Upper lobe of left lung (tissue), 4 donors: ENCODE measurements around the gene TMA7B.

ENCODE experiments used
- EP300 ChIP-seq, 4 donors: sonication (generic); formaldehyde crosslinking; IDR thresholded peaks; one replicate each; pipeline ENCODE4 v1.5.1; 2017; ENCODE audit warnings: antibody characterized with exemption in 4 of 4, control low read depth in 2 of 4
- POLR2A ChIP-seq, 4 donors: fragments of 450-650 bp; IDR thresholded peaks; one replicate each; pipeline ENCODE4 v1.5.1; 2016 to 2017; ENCODE audit warnings: antibody characterized with exemption in 4 of 4, mild to moderate bottlenecking in 2 of 4
- POLR2AphosphoS5 ChIP-seq, 2 donors: sonication (generic); formaldehyde crosslinking; IDR thresholded peaks; one replicate each; pipeline ENCODE4 v1.5.1; 2017; ENCODE audit warnings: antibody characterized with exemption in 2 of 2
- TF ChIP-seq, protein P1 (sequence below), 6 experiments: fragments of 450-650 bp in 4 of 6; fragments of 200-600 bp in 2 of 6; sonication (generic) in 2 of 6; IDR thresholded peaks; one replicate each; pipeline ENCODE4 v1.5.1; 2016 to 2019; ENCODE audit warnings: antibody characterized with exemption in 6 of 6

DNA sequence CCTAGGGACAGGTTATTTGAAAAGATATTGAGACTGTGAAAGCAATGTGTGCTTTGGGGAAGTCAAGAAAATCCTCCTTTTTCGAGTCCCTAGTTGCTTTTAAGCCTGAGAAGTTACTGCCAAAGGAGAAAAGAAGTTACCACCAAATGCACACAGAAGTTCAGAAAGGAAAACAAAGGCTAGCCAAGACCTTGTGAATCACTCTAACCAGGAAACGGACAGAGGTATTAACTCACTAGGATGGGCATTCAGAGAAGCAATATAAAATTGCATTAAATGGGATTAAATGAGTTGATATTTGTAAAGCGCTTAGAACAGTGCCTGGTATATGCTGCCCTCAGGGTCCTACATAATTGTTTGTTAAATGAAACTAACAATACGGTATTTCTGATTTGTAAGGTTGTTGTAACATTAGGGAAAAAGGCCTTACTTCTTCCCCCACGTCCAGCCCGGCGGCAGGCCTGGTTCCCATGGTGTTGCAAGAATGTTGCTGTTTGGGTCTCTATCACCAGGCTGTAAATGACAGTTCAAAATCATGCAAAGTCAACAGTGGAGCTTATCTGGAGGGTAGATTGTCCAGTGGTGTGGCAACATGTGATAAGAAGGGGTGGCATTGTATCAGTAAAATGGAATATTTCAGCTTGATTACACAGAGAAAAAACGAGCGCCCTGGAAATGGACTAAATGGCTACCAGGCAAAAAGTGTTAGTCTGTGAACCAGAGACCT, 7.1 kb downstream of the TMA7B start:
- TF ChIP-seq, protein P1, sequence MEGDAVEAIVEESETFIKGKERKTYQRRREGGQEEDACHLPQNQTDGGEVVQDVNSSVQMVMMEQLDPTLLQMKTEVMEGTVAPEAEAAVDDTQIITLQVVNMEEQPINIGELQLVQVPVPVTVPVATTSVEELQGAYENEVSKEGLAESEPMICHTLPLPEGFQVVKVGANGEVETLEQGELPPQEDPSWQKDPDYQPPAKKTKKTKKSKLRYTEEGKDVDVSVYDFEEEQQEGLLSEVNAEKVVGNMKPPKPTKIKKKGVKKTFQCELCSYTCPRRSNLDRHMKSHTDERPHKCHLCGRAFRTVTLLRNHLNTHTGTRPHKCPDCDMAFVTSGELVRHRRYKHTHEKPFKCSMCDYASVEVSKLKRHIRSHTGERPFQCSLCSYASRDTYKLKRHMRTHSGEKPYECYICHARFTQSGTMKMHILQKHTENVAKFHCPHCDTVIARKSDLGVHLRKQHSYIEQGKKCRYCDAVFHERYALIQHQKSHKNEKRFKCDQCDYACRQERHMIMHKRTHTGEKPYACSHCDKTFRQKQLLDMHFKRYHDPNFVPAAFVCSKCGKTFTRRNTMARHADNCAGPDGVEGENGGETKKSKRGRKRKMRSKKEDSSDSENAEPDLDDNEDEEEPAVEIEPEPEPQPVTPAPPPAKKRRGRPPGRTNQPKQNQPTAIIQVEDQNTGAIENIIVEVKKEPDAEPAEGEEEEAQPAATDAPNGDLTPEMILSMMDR (IDR thresholded peaks at IDR 0.05), result no peak
- no peak for TF ChIP-seq POLR2A (IDR thresholded peaks at IDR 0.05)
- TF ChIP-seq POLR2AphosphoS5 (IDR thresholded peaks at IDR 0.05), result no peak
- TF ChIP-seq EP300 (IDR thresholded peaks at IDR 0.05), result no peak
